H1 (cell line): ENCODE data around the gene HFE. TPM values are rescaled to one million over a fixed set of nuclear protein-coding genes. Genes with fewer than 3 reads are reported as not detected.

Source experiments
- CTCF ChIA-PET: fragments of 300-600 bp; sonication (Branson Sonifier 250); formaldehyde crosslinking; loops from one replicate; lab custom pipeline; 2021; ENCODE audit not compliant: partially characterized antibody; lab: Charles Lee
- POLR2A ChIA-PET: fragments of 300-600 bp; sonication (Branson Sonifier 250); formaldehyde crosslinking; loops from one replicate; lab custom pipeline; 2021; ENCODE audit warnings: inconsistent platforms; ENCODE audit not compliant: partially characterized antibody; lab: Charles Lee
- DNase-seq, 2 experiments: peaks; one replicate each; pipeline versions ENCODE4 v3.0.0 to v3.0.0-alpha.2; 2010 to 2022; ENCODE audit warnings: low spot score in 2 of 2, low read depth in 1 of 2, mixed read lengths in 1 of 2
- FAIRE-seq: peaks from 2 replicates; lab custom pipeline; 2011; peaks lifted over from hg19 to GRCh38; lab: Jason Lieb, UNC
- H2AFZ ChIP-seq: 2 replicates; pipeline ENCODE4 v1.8.1; 2012; ENCODE audit warnings: low read length, inconsistent platforms
- H2AK5ac ChIP-seq: 2 replicates; pipeline ENCODE4 v1.6.1; 2013; ENCODE audit warnings: low read depth, low read length
- H2BK120ac ChIP-seq: replicated peaks from 2 replicates; pipeline ENCODE3; 2013; ENCODE audit warnings: low read depth, low read length, inconsistent platforms
- H2BK12ac ChIP-seq: 2 replicates; pipeline ENCODE4 v1.6.1; 2013; ENCODE audit warnings: low read depth, low read length
- H2BK15ac ChIP-seq: 2 replicates; pipeline ENCODE4 v1.6.1; 2013; ENCODE audit warnings: low read length
- H2BK20ac ChIP-seq: 2 replicates; pipeline ENCODE4 v1.6.1; 2013; ENCODE audit warnings: low read length
- H2BK5ac ChIP-seq: 2 replicates; pipeline ENCODE4 v1.6.1; 2013; ENCODE audit warnings: low read depth, low read length
- H3K14ac ChIP-seq: 2 replicates; pipeline ENCODE4 v1.6.1; 2013; ENCODE audit warnings: inconsistent platforms; ENCODE audit not compliant: insufficient read length
- H3K18ac ChIP-seq: 2 replicates; pipeline ENCODE4 v1.6.1; 2013; ENCODE audit warnings: low read length; ENCODE audit errors: extremely low read depth
- H3K23ac ChIP-seq: 2 replicates; pipeline ENCODE4 v1.6.1; 2013; ENCODE audit warnings: inconsistent platforms; ENCODE audit not compliant: insufficient read length
- H3K23me2 ChIP-seq: 2 replicates; pipeline ENCODE4 v1.6.1; 2013; ENCODE audit warnings: low read depth, low read length
- H3K27ac ChIP-seq: 2 replicates; pipeline ENCODE4 v1.6.1; 2011; ENCODE audit warnings: low read depth, low read length, inconsistent platforms
- H3K27me3 ChIP-seq, 4 experiments: replicated peaks in 1 of 4; 1 replicate in 1 of 4; 2 replicates in 3 of 4; pipeline versions ENCODE4 v1.6.1 to v1.8.1; 2011 to 2013; ENCODE audit warnings: low read length in 3 of 4, mild to moderate bottlenecking in 3 of 4, inconsistent platforms in 2 of 4, mixed read lengths in 2 of 4, moderate library complexity in 1 of 4; ENCODE audit not compliant: control insufficient read depth in 3 of 4, insufficient read depth in 3 of 4; ENCODE audit errors: extremely low read depth in 1 of 4
- H3K36me3 ChIP-seq, 4 experiments: 2 replicates each; pipeline versions ENCODE4 v1.6.1 to v1.8.1; 2011 to 2013; ENCODE audit warnings: mild to moderate bottlenecking in 4 of 4, low read length in 3 of 4, moderate library complexity in 2 of 4, control low read depth in 1 of 4, inconsistent platforms in 1 of 4; ENCODE audit not compliant: insufficient read depth in 4 of 4, control insufficient read depth in 2 of 4
- H3K4ac ChIP-seq: replicated peaks from 2 replicates; pipeline ENCODE3; 2013; ENCODE audit warnings: low read length, low read depth, mixed read lengths, inconsistent platforms; ENCODE audit not compliant: insufficient read length
- H3K4me1 ChIP-seq, 4 experiments: replicated peaks in 1 of 4; 1 replicate in 1 of 4; 2 replicates in 3 of 4; pipeline versions ENCODE4 v1.6.1 to v1.8.1; 2011 to 2013; ENCODE audit warnings: low read length in 3 of 4, inconsistent platforms in 2 of 4, mixed read lengths in 1 of 4; ENCODE audit not compliant: insufficient read depth in 4 of 4, control insufficient read depth in 3 of 4
- H3K4me2 ChIP-seq, 2 experiments: 2 replicates each; pipeline versions ENCODE4 v1.6.1 to v1.8.1; 2011 to 2013; ENCODE audit warnings: low read depth in 2 of 2, low read length in 2 of 2, control low read depth in 1 of 2, inconsistent platforms in 1 of 2, mild to moderate bottlenecking in 1 of 2; ENCODE audit not compliant: insufficient read depth in 1 of 2
- H3K4me3 ChIP-seq, 4 experiments: fragments of 200-600, 300-600 bp in 1 of 4; sonication (generic), shearing (Covaris generic), sonication (Bioruptor Twin) in 1 of 4; 2 replicates each; pipeline versions ENCODE4 v1.5.1 to v1.8.1; 2011 to 2016; ENCODE audit warnings: low read length in 4 of 4, low read depth in 3 of 4, control low read depth in 2 of 4, inconsistent platforms in 2 of 4, mild to moderate bottlenecking in 2 of 4, mixed read lengths in 1 of 4, moderate library complexity in 1 of 4; ENCODE audit not compliant: insufficient read depth in 2 of 4; ENCODE audit errors: extremely low read depth in 1 of 4
- H3K56ac ChIP-seq: replicated peaks from 2 replicates; pipeline ENCODE3; 2013; ENCODE audit warnings: low read depth, mild to moderate bottlenecking, mixed read lengths, low read length, inconsistent platforms; ENCODE audit not compliant: insufficient read length
- H3K79me1 ChIP-seq: 2 replicates; pipeline ENCODE4 v1.6.1; 2013; ENCODE audit warnings: low read depth, low read length, control low read depth
- H3K79me2 ChIP-seq, 2 experiments: 2 replicates each; pipeline versions ENCODE4 v1.6.1 to v1.8.1; 2012 to 2013; ENCODE audit warnings: low read length in 2 of 2, mild to moderate bottlenecking in 2 of 2, inconsistent platforms in 1 of 2; ENCODE audit not compliant: insufficient read depth in 2 of 2, control insufficient read depth in 1 of 2
- H3K9ac ChIP-seq, 4 experiments: replicated peaks in 1 of 4; 1 replicate in 1 of 4; 2 replicates in 3 of 4; pipeline versions ENCODE4 v1.6.1 to v1.8.1; 2011 to 2013; ENCODE audit warnings: low read depth in 3 of 4, low read length in 3 of 4, control low read depth in 2 of 4, mild to moderate bottlenecking in 2 of 4, moderate library complexity in 2 of 4, inconsistent platforms in 1 of 4; ENCODE audit errors: extremely low read depth in 1 of 4
- H3K9me3 ChIP-seq, 2 experiments: 2 replicates each; pipeline versions ENCODE4 v1.6.1 to v1.8.1; 2012 to 2013; ENCODE audit warnings: mild to moderate bottlenecking in 2 of 2, moderate library complexity in 2 of 2, control low read depth in 1 of 2, inconsistent platforms in 1 of 2, low read depth in 1 of 2, low read length in 1 of 2, mixed read lengths in 1 of 2; ENCODE audit not compliant: insufficient read depth in 2 of 2
- H4K20me1 ChIP-seq, 2 experiments: replicated peaks in 1 of 2; 2 replicates each; pipeline versions ENCODE3 to v1.8.1; 2011 to 2013; ENCODE audit warnings: inconsistent platforms in 2 of 2, low read length in 2 of 2, mild to moderate bottlenecking in 1 of 2; ENCODE audit not compliant: insufficient read depth in 2 of 2, control insufficient read depth in 1 of 2
- H4K5ac ChIP-seq: 2 replicates; pipeline ENCODE4 v1.6.1; 2013; ENCODE audit warnings: low read length, low read depth, mixed read lengths, inconsistent platforms; ENCODE audit not compliant: insufficient read length
- H4K8ac ChIP-seq: 2 replicates; pipeline ENCODE4 v1.8.0; 2013; ENCODE audit warnings: mild to moderate bottlenecking, moderate library complexity, low read length, inconsistent platforms; ENCODE audit not compliant: insufficient read depth; ENCODE audit errors: extremely low read depth
- H4K91ac ChIP-seq: replicated peaks from 2 replicates; pipeline ENCODE3; 2013; ENCODE audit warnings: low read length, mixed read lengths, inconsistent platforms; ENCODE audit not compliant: insufficient read length
- CHD2 ChIP-seq: IDR thresholded peaks from 2 replicates; pipeline ENCODE4 v1.6.1; 2012; ENCODE audit warnings: low read length, improper control_type of control experiment
- FOSL1 ChIP-seq: IDR thresholded peaks from 2 replicates; pipeline ENCODE4 v1.6.1; 2011; ENCODE audit warnings: mild to moderate bottlenecking, low read depth, low read length, moderate library complexity; ENCODE audit not compliant: insufficient read depth
- SIX5 ChIP-seq: IDR thresholded peaks from 2 replicates; pipeline ENCODE4 v1.6.1; 2011; ENCODE audit warnings: mild to moderate bottlenecking, low read depth, low read length
- SP4 ChIP-seq: IDR thresholded peaks from 2 replicates; pipeline ENCODE4 v1.6.1; 2012; ENCODE audit warnings: low read length, inconsistent platforms
- TBP ChIP-seq: IDR thresholded peaks from 2 replicates; pipeline ENCODE4 v1.6.1; 2011; ENCODE audit warnings: low read depth, low read length, improper control_type of control experiment
- WGBS, 2 experiments: shearing (Covaris generic) in 1 of 2; methylation state at CpG; one replicate each; pipeline versions ENCODE4 v1.1.6 to v1.1.7; 2013 to 2015; ENCODE audit warnings: low lambda C conversion rate in 2 of 2, mixed read lengths in 2 of 2, inconsistent platforms in 1 of 2, low coverage in 1 of 2, missing lambda C conversion rate in 1 of 2; ENCODE audit not compliant: insufficient replicate concordance in 2 of 2, insufficient coverage in 1 of 2, insufficient read length in 1 of 2; ENCODE audit errors: extremely low coverage in 1 of 2, missing lambda C conversion rate in 1 of 2; 5-methylcytosine and 5-hydroxymethylcytosine counted together
- polyA plus RNA-seq, 7 experiments: library from polyadenylated mRNA; depleted of rRNA in 3 of 7; stranded (reverse) in 5 of 7; unstranded in 2 of 7; fragments of >200 nt in 5 of 7; fragments of 200-250 nt in 2 of 7; gene quantifications; 1 replicate in 5 of 7; 2 replicates in 1 of 7; 4 replicates in 1 of 7; pipeline versions ENCODE4 v1.2.1 to v1.2.3, GENCODE V29; 2011 to 2013; ENCODE audit warnings: missing spikeins in 2 of 7, mixed read lengths in 2 of 7
- total RNA-seq: library from RNA; stranded (reverse); fragmentation: NEBNext Ultra II Directional; extraction: Animal tissue kit (Norgen Biotek cat#: 25700); gene quantifications from 2 replicates; pipeline ENCODE4 v1.2.1, GENCODE V29; 2021
- TF ChIP-seq, protein P1 (sequence below): IDR thresholded peaks from 2 replicates; pipeline ENCODE4 v1.6.1; 2012; ENCODE audit warnings: inconsistent platforms
- TF ChIP-seq, protein P2 (sequence below), 3 experiments: IDR thresholded peaks; 1 replicate in 2 of 3; 2 replicates in 1 of 3; pipeline versions ENCODE4 v1.5.1 to v1.6.1; 2011; ENCODE audit warnings: low read length in 3 of 3, mild to moderate bottlenecking in 3 of 3, inconsistent platforms in 2 of 3, low read depth in 1 of 3, moderate library complexity in 1 of 3; ENCODE audit not compliant: insufficient read depth in 1 of 3; ENCODE audit errors: control extremely low read depth in 1 of 3

Gene HFE
- total and polyA plus RNA-seq, 2 of the 8 experiments (the other 6 are each of a cell fraction or from before 2014, with no cell fraction given): 1.6 to 2.0 TPM

DNA sequence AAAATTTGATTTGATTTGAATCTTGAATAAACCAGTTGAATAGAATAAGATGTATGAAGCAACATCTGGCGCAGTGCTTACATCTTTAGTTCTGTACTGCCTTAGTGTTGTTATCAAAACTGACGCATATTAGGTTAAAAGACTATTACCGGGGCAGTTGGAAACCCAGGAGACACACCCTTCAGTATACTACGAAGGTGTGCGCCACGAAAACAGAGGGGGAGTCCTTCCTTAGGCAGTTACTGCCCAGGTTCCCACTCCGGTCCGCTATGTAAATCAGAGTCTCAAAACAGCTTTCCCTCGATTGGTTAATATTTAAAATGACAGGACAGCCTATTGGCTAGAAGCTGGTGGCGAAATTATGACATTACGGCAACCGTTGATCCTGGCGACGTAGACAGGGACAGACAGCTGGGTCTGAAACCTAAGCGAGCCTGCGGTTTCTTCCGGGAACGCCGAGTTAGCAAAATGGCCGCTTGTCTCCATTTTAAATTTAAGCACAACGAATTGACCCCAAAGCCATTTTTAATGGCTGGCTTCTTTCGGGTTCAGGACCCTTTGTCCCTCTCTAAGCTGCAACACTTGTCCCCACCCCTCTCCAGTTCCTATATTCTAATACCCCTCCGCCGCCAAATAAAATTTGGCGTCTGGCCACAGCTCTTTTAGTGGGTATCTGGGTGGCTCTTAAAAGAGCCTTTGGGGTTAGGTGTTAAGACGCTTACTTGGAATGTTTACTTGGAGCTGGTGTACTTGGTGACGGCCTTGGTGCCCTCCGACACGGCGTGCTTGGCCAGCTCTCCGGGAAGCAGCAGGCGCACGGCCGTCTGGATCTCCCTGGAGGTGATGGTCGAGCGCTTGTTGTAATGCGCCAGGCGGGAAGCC is 35.8 kb downstream of the HFE start:
- Histone ChIP-seq H3K36me3 (no peaks in the 10 kb centered on the region), H3K79me1 (no peaks in the 10 kb centered on the region), H4K8ac (no peak overlapping the region; the same call in 1 of the 2 replicates), H3K27me3 (no peaks in the 10 kb centered on the region), H3K14ac (no peak overlapping the region), H2BK12ac (peak overlapping the region; percentile 53; the same call in 1 of the 2 replicates), H3K4ac (no peak overlapping the region), H2AK5ac (no peak overlapping the region; the same call in 1 of the 2 replicates), H4K20me1 (peaks cover 7 to 13% of the 10 kb centered on the region in 2 experiments), H3K4me2 (peak overlapping the region; percentile 71 to 80), H2BK15ac (no peak overlapping the region), H2AFZ (no peak overlapping the region), H3K9ac (peak overlapping the region; percentile 65 to 99 (median 93)), H3K18ac (peak overlapping the region; percentile 79), H2BK5ac (peak overlapping the region; percentile 94), H3K4me1 (peaks cover 1 to 9% (median 4%) of the 10 kb centered on the region in 4 experiments; a peak in 4 of 7 replicates), H2BK120ac (peak overlapping the region; percentile 76), H4K91ac (peak overlapping the region; percentile 59), H3K56ac (peak overlapping the region; percentile 86), H3K27ac (peak overlapping the region; percentile 91), H3K9me3 (no peaks in the 10 kb centered on the region), H3K4me3 (peak overlapping the region; percentile 82 to 100 (median 98)), H3K23ac (no peak overlapping the region), H2BK20ac (no peak overlapping the region), H3K79me2 (peaks cover 0 to 36% of the 10 kb centered on the region in 2 experiments; a peak in 3 of 4 replicates), H3K23me2 (no peaks in the 10 kb centered on the region; the same call in 1 of the 2 replicates), H4K5ac (peak overlapping the region; percentile 20)
- CTCF ChIA-PET: interaction anchor here (0.8 to 1.7 kb wide), 5 partner anchors 19 to 97 kb away, joined by 3 to 6 read pairs (median 4); no protein-coding TSS in a partner anchor
- POLR2A ChIA-PET: interaction anchor here (0.8 to 17.3 kb wide), 50 partner anchors 9 to 1774 kb away, joined by 3 to 1244 read pairs (median 26); partner anchors contain the start of gene HFE
- peak; percentile 84 to 95 for DNase-seq
- FAIRE-seq: peak; percentile 69
- WGBS, 2 experiments: 2% methylated on average over 38 of the region's 38 CpGs; no CpG with 5 or more reads in 1 of the 2 experiments
- TF ChIP-seq, protein P1, sequence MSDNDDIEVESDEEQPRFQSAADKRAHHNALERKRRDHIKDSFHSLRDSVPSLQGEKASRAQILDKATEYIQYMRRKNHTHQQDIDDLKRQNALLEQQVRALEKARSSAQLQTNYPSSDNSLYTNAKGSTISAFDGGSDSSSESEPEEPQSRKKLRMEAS: peak; percentile 41; the same call in 1 of the 2 replicates
- TF ChIP-seq CHD2: peak; percentile 88
- TF ChIP-seq, protein P2, sequence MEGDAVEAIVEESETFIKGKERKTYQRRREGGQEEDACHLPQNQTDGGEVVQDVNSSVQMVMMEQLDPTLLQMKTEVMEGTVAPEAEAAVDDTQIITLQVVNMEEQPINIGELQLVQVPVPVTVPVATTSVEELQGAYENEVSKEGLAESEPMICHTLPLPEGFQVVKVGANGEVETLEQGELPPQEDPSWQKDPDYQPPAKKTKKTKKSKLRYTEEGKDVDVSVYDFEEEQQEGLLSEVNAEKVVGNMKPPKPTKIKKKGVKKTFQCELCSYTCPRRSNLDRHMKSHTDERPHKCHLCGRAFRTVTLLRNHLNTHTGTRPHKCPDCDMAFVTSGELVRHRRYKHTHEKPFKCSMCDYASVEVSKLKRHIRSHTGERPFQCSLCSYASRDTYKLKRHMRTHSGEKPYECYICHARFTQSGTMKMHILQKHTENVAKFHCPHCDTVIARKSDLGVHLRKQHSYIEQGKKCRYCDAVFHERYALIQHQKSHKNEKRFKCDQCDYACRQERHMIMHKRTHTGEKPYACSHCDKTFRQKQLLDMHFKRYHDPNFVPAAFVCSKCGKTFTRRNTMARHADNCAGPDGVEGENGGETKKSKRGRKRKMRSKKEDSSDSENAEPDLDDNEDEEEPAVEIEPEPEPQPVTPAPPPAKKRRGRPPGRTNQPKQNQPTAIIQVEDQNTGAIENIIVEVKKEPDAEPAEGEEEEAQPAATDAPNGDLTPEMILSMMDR (IDR thresholded peaks at IDR 0.05; ENCODE audit: control extremely low read depth in 1 of 3, insufficient read depth in 1 of 3, low read depth in 1 of 3, low read length in 3 of 3): no peak
- TF ChIP-seq SP4: peak; percentile 96
- peak; percentile 91 for TF ChIP-seq TBP
- no peak for TF ChIP-seq FOSL1
- no peak for TF ChIP-seq SIX5
